Stimulated activated effector memory CD8-positive, alpha-beta T cell treated with anti-CD3 and anti-CD28 coated beads, Interleukin-12 subunit alpha, Interleukin-12 subunit beta, amount 100 ng/mL, for 72 hours (primary cell): ENCODE measurements around the gene FZR1.

ENCODE experiments used
- ATAC-seq: fragments of 150-1000 bp; cut with Tn5 transposase; 2 replicates; pipeline ENCODE4 v1.10.0; 2021
- DNase-seq, 2 donors: peaks; one replicate each; pipeline ENCODE4 v3.0.0; 2021 to 2022; ENCODE audit warnings: low spot score in 2 of 2
- H3K27ac Mint-ChIP-seq: one replicate; pipeline ENCODE4 v1.8.0; 2022; ENCODE audit warnings: mild to moderate bottlenecking, mixed read lengths
- H3K36me3 Mint-ChIP-seq: one replicate; pipeline ENCODE4 v1.8.0; 2022; ENCODE audit warnings: mild to moderate bottlenecking, mixed read lengths
- H3K4me1 Mint-ChIP-seq: one replicate; pipeline ENCODE4 v1.8.0; 2022; ENCODE audit warnings: mixed read lengths
- H3K4me3 Mint-ChIP-seq: one replicate; pipeline ENCODE4 v1.8.0; 2022; ENCODE audit warnings: mild to moderate bottlenecking, mixed read lengths
- H3K9me3 Mint-ChIP-seq: one replicate; pipeline ENCODE4 v1.8.0; 2022; ENCODE audit warnings: mixed read lengths

The FZR1 gene

GRCh38 chr19:3505598-3506383, at the start of gene FZR1:
FZR1 (plus strand) TSS chr19:3506311; CDS start chr19:3522990, 16,679 bp downstream.
- H3K4me1 Mint-ChIP-seq, result peaks cover 54% of the 10 kb centered on the region
- peak within 1 kb of the TSS; percentile 93 for H3K4me3 Mint-ChIP-seq
- peaks cover 47% of the 10 kb centered on the region for H3K36me3 Mint-ChIP-seq
- peaks cover 2% of the 10 kb centered on the region for H3K9me3 Mint-ChIP-seq
- ATAC-seq, result peak; percentile 92
- H3K27ac Mint-ChIP-seq, result peak within 1 kb of the TSS; percentile 94
- peak; percentile 98 to 99 for DNase-seq

GRCh38 chr19:3456925-3457527, 49.1 kb upstream of the FZR1 start:
- H3K4me3 Mint-ChIP-seq, result no peak overlapping the region
- no peaks in the 10 kb centered on the region for H3K9me3 Mint-ChIP-seq
- peaks cover 24% of the 10 kb centered on the region for H3K36me3 Mint-ChIP-seq
- H3K4me1 Mint-ChIP-seq, result peaks cover 8% of the 10 kb centered on the region
- DNase-seq, result no peak
- ATAC-seq, result peak; percentile 8
- no peak overlapping the region for H3K27ac Mint-ChIP-seq

GRCh38 chr19:3457528-3458228, 48.4 kb upstream of the FZR1 start:
- ATAC-seq (peak; percentile 17), DNase-seq (no peak)
- Mint-ChIP-seq H3K4me3 (no peak overlapping the region), H3K9me3 (no peaks in the 10 kb centered on the region), H3K27ac (no peak overlapping the region), H3K36me3 (peaks cover 24% of the 10 kb centered on the region), H3K4me1 (peaks cover 8% of the 10 kb centered on the region)

GRCh38 chr19:3458229-3459088, 47.7 kb upstream of the FZR1 start:
- no peak overlapping the region for H3K4me3 Mint-ChIP-seq
- DNase-seq, result no peak
- no peak overlapping the region for H3K27ac Mint-ChIP-seq
- ATAC-seq, result no peak
- peaks cover 20% of the 10 kb centered on the region for H3K36me3 Mint-ChIP-seq
- H3K9me3 Mint-ChIP-seq, result no peaks in the 10 kb centered on the region
- peaks cover 8% of the 10 kb centered on the region for H3K4me1 Mint-ChIP-seq

- Mint-ChIP-seq H3K4me3 (no peak overlapping the region), H3K27ac (no peak overlapping the region), H3K9me3 (no peaks in the 10 kb centered on the region), H3K4me1 (peaks cover 8% of the 10 kb centered on the region), H3K36me3 (peaks cover 20% of the 10 kb centered on the region)
- DNase-seq, result no peak
- no peak for ATAC-seq
Measured at GRCh38 chr19:3459089-3459881, 46.8 kb upstream of the FZR1 start.

GRCh38 chr19:3459965-3460582, 46.0 kb upstream of the FZR1 start:
- ATAC-seq (no peak), DNase-seq (no peak)
- peaks cover 20% of the 10 kb centered on the region for H3K36me3 Mint-ChIP-seq
- no peak overlapping the region for H3K4me3 Mint-ChIP-seq
- peaks cover 8% of the 10 kb centered on the region for H3K4me1 Mint-ChIP-seq
- no peaks in the 10 kb centered on the region for H3K9me3 Mint-ChIP-seq
- H3K27ac Mint-ChIP-seq, result no peak overlapping the region

- DNase-seq (no peak), ATAC-seq (no peak)
- Mint-ChIP-seq H3K36me3 (peaks cover 27% of the 10 kb centered on the region), H3K9me3 (no peaks in the 10 kb centered on the region), H3K27ac (no peak overlapping the region), H3K4me3 (no peak overlapping the region), H3K4me1 (peaks cover 8% of the 10 kb centered on the region)
Measured at GRCh38 chr19:3462991-3463713, 43.0 kb upstream of the FZR1 start.

- H3K27ac Mint-ChIP-seq, result no peak overlapping the region
- ATAC-seq (no peak), DNase-seq (no peak)
- H3K4me1 Mint-ChIP-seq, result peaks cover 3% of the 10 kb centered on the region
- peaks cover 27% of the 10 kb centered on the region for H3K36me3 Mint-ChIP-seq
- no peak overlapping the region for H3K4me3 Mint-ChIP-seq
- no peaks in the 10 kb centered on the region for H3K9me3 Mint-ChIP-seq
Measured at GRCh38 chr19:3463714-3464586, 42.2 kb upstream of the FZR1 start.

- peaks cover 28% of the 10 kb centered on the region for H3K36me3 Mint-ChIP-seq
- H3K4me1 Mint-ChIP-seq, result no peaks in the 10 kb centered on the region
- no peak overlapping the region for H3K4me3 Mint-ChIP-seq
- no peak for ATAC-seq
- no peak for DNase-seq
- H3K27ac Mint-ChIP-seq, result no peak overlapping the region
- no peaks in the 10 kb centered on the region for H3K9me3 Mint-ChIP-seq
Measured at GRCh38 chr19:3464587-3465235, 41.4 kb upstream of the FZR1 start.

GRCh38 chr19:3465552-3465951, 40.6 kb upstream of the FZR1 start:
- H3K4me3 Mint-ChIP-seq, result no peak overlapping the region

GRCh38 chr19:3466635-3467034, 39.5 kb upstream of the FZR1 start:
- no peaks in the 10 kb centered on the region for H3K4me1 Mint-ChIP-seq
- DNase-seq, result no peak
- H3K4me3 Mint-ChIP-seq, result no peak overlapping the region
- no peak for ATAC-seq
- H3K9me3 Mint-ChIP-seq, result no peaks in the 10 kb centered on the region
- peak overlapping the region; percentile 22 for H3K27ac Mint-ChIP-seq
- H3K36me3 Mint-ChIP-seq, result peaks cover 32% of the 10 kb centered on the region

More at GRCh38 chr19:3465552-3465951, 40.6 kb upstream of the FZR1 start:
- Mint-ChIP-seq H3K9me3 (no peaks in the 10 kb centered on the region), H3K27ac (no peak overlapping the region), H3K36me3 (peaks cover 36% of the 10 kb centered on the region), H3K4me1 (no peaks in the 10 kb centered on the region)
- ATAC-seq (no peak), DNase-seq (no peak)

GRCh38 chr19:3467437-3468198, 38.5 kb upstream of the FZR1 start:
- no peaks in the 10 kb centered on the region for H3K4me1 Mint-ChIP-seq
- H3K4me3 Mint-ChIP-seq, result no peak overlapping the region
- no peaks in the 10 kb centered on the region for H3K9me3 Mint-ChIP-seq
- ATAC-seq (no peak), DNase-seq (no peak)
- no peak overlapping the region for H3K27ac Mint-ChIP-seq
- H3K36me3 Mint-ChIP-seq, result peaks cover 23% of the 10 kb centered on the region
